Stomach (tissue), 9 donors: ENCODE measurements around the gene MSI2. TPM values are rescaled to one million over a fixed set of nuclear protein-coding genes. Genes with fewer than 3 reads are reported as not detected.

Experiments used
- DNase-seq, 2 donors: peaks; one replicate each; pipeline versions ENCODE4 v3.0.0 to v3.0.0-alpha.2; 2013 to 2019
- H3K27ac ChIP-seq, 5 donors: fragments of 200-600 bp in 4 of 5; sonication (generic) in 4 of 5; one replicate each; pipeline ENCODE4 v1.5.1; 2013 to 2019; ENCODE audit warnings: mild to moderate bottlenecking in 1 of 5, moderate library complexity in 1 of 5
- H3K27me3 ChIP-seq, 3 donors: fragments of 200-600 bp; sonication (generic); one replicate each; pipeline ENCODE4 v1.5.1; 2017 to 2019; ENCODE audit warnings: mixed run types in 1 of 3
- H3K36me3 ChIP-seq, 4 donors: fragments of 200-600 bp; sonication (generic); 1 replicate in 3 of 4; 2 replicates in 1 of 4; pipeline ENCODE4 v1.5.1; 2016 to 2019
- H3K4me1 ChIP-seq, 4 donors: fragments of 200-600 bp; sonication (generic); one replicate each; pipeline ENCODE4 v1.5.1; 2016 to 2019
- H3K4me3 ChIP-seq, 4 donors: fragments of 200-600 bp; sonication (generic) in 3 of 4; one replicate each; pipeline ENCODE4 v1.5.1; 2016 to 2019; ENCODE audit warnings: mild to moderate bottlenecking in 1 of 4
- H3K9me3 ChIP-seq, 4 donors: fragments of 200-600 bp; sonication (generic); one replicate each; pipeline ENCODE4 v1.5.1; 2016 to 2019
- EP300 ChIP-seq: sonication (generic); formaldehyde crosslinking; IDR thresholded peaks from one replicate; pipeline ENCODE4 v1.6.1; 2017; ENCODE audit warnings: antibody characterized with exemption
- POLR2A ChIP-seq, 4 donors: fragments of 450-650 bp; IDR thresholded peaks; one replicate each; pipeline ENCODE4 v1.6.1; 2016; ENCODE audit warnings: antibody characterized with exemption in 4 of 4, control low read depth in 2 of 4, mild to moderate bottlenecking in 1 of 4, moderate library complexity in 1 of 4
- POLR2AphosphoS5 ChIP-seq, 3 donors: sonication (generic); formaldehyde crosslinking; IDR thresholded peaks; one replicate each; pipeline ENCODE4 v1.6.1; 2016; ENCODE audit warnings: antibody characterized with exemption in 3 of 3
- WGBS, 5 donors: extraction: QIAGEN DNeasy Blood & Tissue Kit in 3 of 5; methylation state at CpG; one replicate each; pipeline versions ENCODE4 v1.1.5 to v1.1.7; 2013 to 2018; 5-methylcytosine and 5-hydroxymethylcytosine counted together
- intact Hi-C: fragments of 100-400 bp; cut with DNase I; formaldehyde crosslinking; loops from one replicate; pipeline ENCODE4 v1.15.1; 2023; ENCODE audit warnings: low total_unique reads
- polyA plus RNA-seq, 3 donors: library from polyadenylated mRNA; stranded (reverse); fragments of 200-250 nt; gene quantifications; one replicate each; pipeline ENCODE4 v1.2.3, GENCODE V29; 2013
- total RNA-seq, 5 donors: library from RNA; depleted of rRNA; stranded (reverse); fragments of >200 nt; gene quantifications; one replicate each; pipeline versions ENCODE4 v1.1.0 to v1.2.3, GENCODE V29; 2014 to 2016
- TF ChIP-seq, protein P1 (sequence below), 7 experiments: fragments of 450-650 bp in 4 of 7; fragments of 200-600 bp in 3 of 7; sonication (generic) in 3 of 7; IDR thresholded peaks; one replicate each; pipeline ENCODE4 v1.5.1; 2016 to 2019; ENCODE audit warnings: antibody characterized with exemption in 7 of 7, control low read depth in 2 of 7, mild to moderate bottlenecking in 1 of 7
- donor health status: healthy with polysubstance abuse.
- donor health status: Bipolar disorder and iron deficiency.
- donor health status: healthy.

Gene MSI2
- total and polyA plus RNA-seq, 8 donors: 8.3 to 72.4 (median 22.9) TPM

DNA sequence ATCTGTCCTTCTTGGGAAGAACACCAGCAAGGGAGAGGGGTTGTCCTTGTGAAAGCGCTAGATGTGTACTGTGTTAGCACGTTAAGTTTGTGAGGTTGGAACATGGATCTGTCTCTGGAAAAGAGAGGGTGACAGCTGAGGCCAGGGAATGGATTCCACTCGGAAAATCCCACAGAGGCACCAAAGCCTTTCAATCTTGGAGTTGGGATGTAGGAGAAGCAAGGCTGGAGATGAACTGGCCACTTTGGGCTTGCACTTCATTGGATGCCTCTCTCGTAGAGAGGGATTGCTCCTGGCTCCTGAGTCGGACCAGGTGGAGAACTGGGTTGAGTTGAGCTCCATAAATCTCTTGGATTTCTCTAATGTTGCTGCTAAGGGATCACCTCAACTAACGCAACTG is 421.5 kb downstream of the MSI2 start:
- TF ChIP-seq EP300: no peak
- TF ChIP-seq, protein P1, sequence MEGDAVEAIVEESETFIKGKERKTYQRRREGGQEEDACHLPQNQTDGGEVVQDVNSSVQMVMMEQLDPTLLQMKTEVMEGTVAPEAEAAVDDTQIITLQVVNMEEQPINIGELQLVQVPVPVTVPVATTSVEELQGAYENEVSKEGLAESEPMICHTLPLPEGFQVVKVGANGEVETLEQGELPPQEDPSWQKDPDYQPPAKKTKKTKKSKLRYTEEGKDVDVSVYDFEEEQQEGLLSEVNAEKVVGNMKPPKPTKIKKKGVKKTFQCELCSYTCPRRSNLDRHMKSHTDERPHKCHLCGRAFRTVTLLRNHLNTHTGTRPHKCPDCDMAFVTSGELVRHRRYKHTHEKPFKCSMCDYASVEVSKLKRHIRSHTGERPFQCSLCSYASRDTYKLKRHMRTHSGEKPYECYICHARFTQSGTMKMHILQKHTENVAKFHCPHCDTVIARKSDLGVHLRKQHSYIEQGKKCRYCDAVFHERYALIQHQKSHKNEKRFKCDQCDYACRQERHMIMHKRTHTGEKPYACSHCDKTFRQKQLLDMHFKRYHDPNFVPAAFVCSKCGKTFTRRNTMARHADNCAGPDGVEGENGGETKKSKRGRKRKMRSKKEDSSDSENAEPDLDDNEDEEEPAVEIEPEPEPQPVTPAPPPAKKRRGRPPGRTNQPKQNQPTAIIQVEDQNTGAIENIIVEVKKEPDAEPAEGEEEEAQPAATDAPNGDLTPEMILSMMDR (IDR thresholded peaks at IDR 0.05): no peak
- no peak for TF ChIP-seq POLR2A (IDR thresholded peaks at IDR 0.05)
- TF ChIP-seq POLR2AphosphoS5 (IDR thresholded peaks at IDR 0.05): no peak
- no peaks in the 10 kb centered on the region for H3K27me3 ChIP-seq
- no peaks in the 10 kb centered on the region for H3K4me1 ChIP-seq
- no peak overlapping the region for H3K4me3 ChIP-seq
- 93 to 99% (median 96%) methylated on average over 6 of the region's 6 CpGs for WGBS, 5 donors
- peaks cover 0 to 33% (median 18%) of the 10 kb centered on the region in 4 donors for H3K36me3 ChIP-seq
- no peak for DNase-seq
- no peaks in the 10 kb centered on the region for H3K9me3 ChIP-seq
- intact Hi-C loops: no loop called here
- no peak overlapping the region for H3K27ac ChIP-seq

DNA sequence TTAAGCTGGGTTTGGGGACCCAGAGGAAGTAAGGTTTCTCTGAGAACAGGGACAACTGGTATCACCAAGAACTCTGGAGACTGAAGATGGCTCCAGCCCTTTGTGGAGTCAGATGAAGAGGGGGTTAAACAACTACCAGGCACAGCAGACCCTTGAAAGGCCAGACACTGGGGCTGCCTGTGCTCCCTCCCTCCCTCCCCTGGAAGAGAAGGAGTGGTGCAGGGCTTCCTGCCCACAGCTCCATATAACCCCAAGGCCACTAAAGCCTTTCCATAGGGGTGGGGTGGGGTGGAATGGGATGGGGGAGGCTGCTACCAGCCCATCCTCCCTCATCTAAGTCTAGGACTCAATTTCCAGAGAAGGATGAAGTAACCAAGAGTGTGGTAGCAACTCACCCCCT is 422.1 kb downstream of the MSI2 start:
- Histone ChIP-seq H3K27ac (no peak overlapping the region), H3K4me3 (no peak overlapping the region), H3K36me3 (peaks cover 0 to 33% (median 19%) of the 10 kb centered on the region in 4 donors), H3K27me3 (no peaks in the 10 kb centered on the region), H3K4me1 (no peaks in the 10 kb centered on the region), H3K9me3 (no peaks in the 10 kb centered on the region)
- no peak for DNase-seq
- intact Hi-C loops: no loop called here
- TF ChIP-seq POLR2A (IDR thresholded peaks at IDR 0.05): no peak
- no peak for TF ChIP-seq EP300
- TF ChIP-seq, protein P1 (IDR thresholded peaks at IDR 0.05): no peak
- no peak for TF ChIP-seq POLR2AphosphoS5 (IDR thresholded peaks at IDR 0.05)

DNA sequence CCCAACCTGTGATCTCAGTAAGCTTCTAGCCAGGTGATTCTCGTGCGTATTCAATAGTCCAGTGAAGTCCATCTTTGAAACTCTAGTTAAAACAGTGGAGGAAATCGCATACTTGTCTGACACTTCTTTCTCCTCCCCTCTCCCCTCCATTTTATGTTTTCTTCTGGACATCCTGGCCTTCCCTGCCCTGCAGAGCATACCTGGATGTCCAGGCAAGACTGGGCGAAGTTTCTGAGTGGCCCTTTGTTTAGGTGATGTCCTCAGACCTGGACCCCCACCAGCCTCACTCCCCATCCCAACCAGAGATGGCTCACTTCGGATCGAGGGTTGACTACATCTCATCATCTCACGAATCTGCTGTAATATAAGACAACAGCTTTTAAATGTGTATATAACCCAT is 423.0 kb downstream of the MSI2 start:
- H3K36me3 ChIP-seq: peaks cover 0 to 40% (median 21%) of the 10 kb centered on the region in 4 donors
- H3K27ac ChIP-seq: no peak overlapping the region
- DNase-seq: no peak
- H3K4me3 ChIP-seq: no peak overlapping the region
- TF ChIP-seq, protein P1 (IDR thresholded peaks at IDR 0.05): no peak
- no peak for TF ChIP-seq POLR2A (IDR thresholded peaks at IDR 0.05)
- H3K4me1 ChIP-seq: no peaks in the 10 kb centered on the region
- WGBS, 5 donors: 87 to 96% (median 93%) methylated on average over 7 of the region's 7 CpGs
- H3K9me3 ChIP-seq: no peaks in the 10 kb centered on the region
- H3K27me3 ChIP-seq: no peaks in the 10 kb centered on the region
- intact Hi-C loops: no loop called here

DNA sequence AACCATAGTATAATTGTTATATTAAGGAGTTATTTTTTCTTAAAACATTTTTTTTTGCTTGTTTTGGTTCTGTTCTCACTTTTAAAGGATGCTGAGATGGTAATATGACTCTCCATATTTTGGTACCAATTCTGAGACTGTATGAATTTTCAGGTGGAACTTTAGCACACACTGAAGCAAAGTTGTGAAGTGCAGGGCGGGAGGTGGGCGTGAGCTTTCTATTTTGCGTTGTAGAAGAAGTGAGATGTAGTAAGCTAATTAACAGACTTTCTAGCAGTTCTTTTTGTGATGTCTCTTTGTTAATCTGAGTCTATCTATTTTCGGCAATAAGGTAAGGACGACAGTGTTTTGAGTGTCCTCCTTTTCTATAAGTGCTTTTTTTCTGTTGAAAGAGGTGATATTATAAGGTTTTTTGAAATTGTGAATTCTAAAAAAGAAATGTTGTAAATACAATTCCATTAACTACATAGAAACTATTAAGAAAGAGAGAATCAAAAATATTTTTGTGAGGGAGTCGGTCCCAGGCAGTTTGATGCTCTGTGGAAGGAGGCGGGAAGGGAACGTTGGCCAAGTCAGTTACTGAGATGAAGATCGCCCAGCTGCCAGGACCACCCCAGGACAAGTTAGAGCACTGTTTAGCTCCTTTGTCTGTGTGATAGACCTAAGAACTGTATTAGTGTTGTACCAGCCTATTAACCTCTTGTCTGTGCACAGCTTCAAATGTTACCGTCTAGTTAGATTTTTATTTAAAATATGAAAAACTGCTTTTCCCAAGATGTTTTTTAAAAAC is 423.8 kb downstream of the MSI2 start:
- no peak for DNase-seq
- Histone ChIP-seq H3K4me1 (no peaks in the 10 kb centered on the region), H3K4me3 (no peak overlapping the region), H3K9me3 (no peaks in the 10 kb centered on the region), H3K27ac (no peak overlapping the region), H3K27me3 (no peaks in the 10 kb centered on the region), H3K36me3 (peaks cover 0 to 35% (median 19%) of the 10 kb centered on the region in 4 donors)
- TF ChIP-seq POLR2A (IDR thresholded peaks at IDR 0.05): no peak
- TF ChIP-seq POLR2AphosphoS5 (IDR thresholded peaks at IDR 0.05): no peak
- no peak for TF ChIP-seq EP300
- TF ChIP-seq, protein P1 (IDR thresholded peaks at IDR 0.05): no peak
- WGBS, 5 donors: 88 to 93% (median 92%) methylated on average over 10 of the region's 10 CpGs
- intact Hi-C loops: no loop called here
